CD4-positive, alpha-beta T cell treated with Interleukin-4 for 4 hours (primary cell): ENCODE results near the gene IFT20.

Experiments
- DNase-seq: peaks from one replicate; pipeline ENCODE4 v3.0.0-alpha.2; 2020

Gene IFT20

GRCh38 chr17:28335201-28335958 lies at the start of gene IFT20, which contains the start of gene TNFAIP1:
Gene IFT20, minus strand, starts transcription at chr17:28335472. Its CDS starts 3,487 bp downstream, at chr17:28331985.
Gene TNFAIP1, plus strand, starts transcription at chr17:28335761. Its CDS starts 3,761 bp downstream, at chr17:28339522.
- peak; percentile 99 for DNase-seq

GRCh38 chr17:28385037-28385400 lies 49.7 kb upstream of the IFT20 start:
- no peak for DNase-seq

- DNase-seq = peak; percentile 63
These were observed 49.2 kb upstream of the IFT20 start for GRCh38 chr17:28384281-28385036.

GRCh38 chr17:28381141-28381825 lies 46.0 kb upstream of the IFT20 start:
- DNase-seq = no peak

- no peak for DNase-seq
These were observed 44.8 kb upstream of the IFT20 start for GRCh38 chr17:28379814-28380801.

GRCh38 chr17:28372945-28373274 lies 37.6 kb upstream of the IFT20 start:
- DNase-seq = no peak

- no peak for DNase-seq
These were observed 37.1 kb upstream of the IFT20 start for GRCh38 chr17:28372203-28372944.

- peak; percentile 91 for DNase-seq
These were observed 36.3 kb upstream of the IFT20 start, which contains the start of gene SARM1 for GRCh38 chr17:28371245-28372202. Gene SARM1, plus strand, starts transcription at chr17:28371694. Its CDS starts 339 bp downstream, at chr17:28372033.

GRCh38 chr17:28370744-28371103 lies 35.5 kb upstream of the IFT20 start:
- DNase-seq = no peak

GRCh38 chr17:28370035-28370743 lies 34.9 kb upstream of the IFT20 start, which contains the start of gene VTN:
Gene VTN, minus strand, starts transcription at chr17:28370307. Its CDS starts 104 bp downstream, at chr17:28370203.
- DNase-seq = no peak

- no peak for DNase-seq
These were observed 34.4 kb upstream of the IFT20 start for GRCh38 chr17:28369684-28370034.

- no peak for DNase-seq
These were observed 33.8 kb upstream of the IFT20 start for GRCh38 chr17:28368915-28369683.

- no peak for DNase-seq
These were observed 33.1 kb upstream of the IFT20 start for GRCh38 chr17:28368306-28368831.

- DNase-seq = no peak
These were observed 32.5 kb upstream of the IFT20 start for GRCh38 chr17:28367641-28368305.

- no peak for DNase-seq
These were observed 31.3 kb upstream of the IFT20 start for GRCh38 chr17:28366605-28367004.

GRCh38 chr17:28365487-28365886 lies 30.2 kb upstream of the IFT20 start:
- DNase-seq = no peak

- DNase-seq = no peak
These were observed 29.5 kb upstream of the IFT20 start, which contains the start of gene SEBOX for GRCh38 chr17:28364665-28365363. Gene SEBOX, minus strand, starts transcription at chr17:28365199. Its CDS starts 48 bp downstream, at chr17:28365151.
